Heart left ventricle (tissue), 13 donors: ENCODE measurements around the gene CLCNKA.
"Not testable (repeated sequence)": the region's sequence is repeated elsewhere in the genome, so short reads cannot be mapped to it uniquely, and the experiment has no call there.

Experiments used
- POLR2A ChIP-seq, 2 donors: fragments of 450-650 bp; IDR thresholded peaks; one replicate each; pipeline ENCODE4 v1.6.1; 2017; ENCODE audit warnings: antibody characterized with exemption in 2 of 2, mild to moderate bottlenecking in 2 of 2, moderate library complexity in 2 of 2
- TF ChIP-seq, protein P1 (sequence below), 12 donors: fragments of 200-600 bp; sonication (generic) in 4 of 12; IDR thresholded peaks; one replicate each; pipeline versions ENCODE4 v1.5.0 to v1.8.0; 2018 to 2022; ENCODE audit warnings: antibody characterized with exemption in 12 of 12, mild to moderate bottlenecking in 5 of 12
- donor health status: ischemic (EF 13 %, LVEDD 7.1; RV severe dilation, severe dysfunction).
- donor health status: DM: no; HTN: yes; CAD: no.
- donor health status: DM: no; HTN: no; CAD: no.
- donor health status: ischemic (EF 25% LVEDD 6.9; RV normal size, moderate dysfunction).
- donor health status: ischemic (EF 25% LVEDD 5.7; RV mildly dilated, moderate dysfunction).
- donor health status: ischemic (EF 35%, LVEDD 5.7; RV mildly dilated, moderate dysfunction).
- donor health status: nonischemic (EF 11% LVEDD 7.7; RV severe dilation, severe dysfunction).
- donor health status: DM: yes; HTN: yes; CAD: no.
- donor health status: PGD.
- donor health status: ischemic (EF 29% LVEDD 5.4; RV normal size, mild dysfunction).
- donor health status: nonischemic (EF 23%, LVEDD 6.1; RV moderate dilation, normal function).

- TF ChIP-seq, protein P1, sequence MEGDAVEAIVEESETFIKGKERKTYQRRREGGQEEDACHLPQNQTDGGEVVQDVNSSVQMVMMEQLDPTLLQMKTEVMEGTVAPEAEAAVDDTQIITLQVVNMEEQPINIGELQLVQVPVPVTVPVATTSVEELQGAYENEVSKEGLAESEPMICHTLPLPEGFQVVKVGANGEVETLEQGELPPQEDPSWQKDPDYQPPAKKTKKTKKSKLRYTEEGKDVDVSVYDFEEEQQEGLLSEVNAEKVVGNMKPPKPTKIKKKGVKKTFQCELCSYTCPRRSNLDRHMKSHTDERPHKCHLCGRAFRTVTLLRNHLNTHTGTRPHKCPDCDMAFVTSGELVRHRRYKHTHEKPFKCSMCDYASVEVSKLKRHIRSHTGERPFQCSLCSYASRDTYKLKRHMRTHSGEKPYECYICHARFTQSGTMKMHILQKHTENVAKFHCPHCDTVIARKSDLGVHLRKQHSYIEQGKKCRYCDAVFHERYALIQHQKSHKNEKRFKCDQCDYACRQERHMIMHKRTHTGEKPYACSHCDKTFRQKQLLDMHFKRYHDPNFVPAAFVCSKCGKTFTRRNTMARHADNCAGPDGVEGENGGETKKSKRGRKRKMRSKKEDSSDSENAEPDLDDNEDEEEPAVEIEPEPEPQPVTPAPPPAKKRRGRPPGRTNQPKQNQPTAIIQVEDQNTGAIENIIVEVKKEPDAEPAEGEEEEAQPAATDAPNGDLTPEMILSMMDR (IDR thresholded peaks at IDR 0.05) = not testable (repeated sequence)
- not testable (repeated sequence) for TF ChIP-seq POLR2A (IDR thresholded peaks at IDR 0.05)
Measured at GRCh38 chr1:16051949-16052348, 30.1 kb downstream of the CLCNKA start.
